GM12865 (cell line): ENCODE data around the gene KAT2A.

Experiments
- DNase-seq: peaks from one replicate; pipeline ENCODE4 v3.0.0; 2010; ENCODE audit warnings: low read depth
- H3K4me3 ChIP-seq: 2 replicates; pipeline ENCODE4 v1.5.1; 2011; ENCODE audit warnings: mild to moderate bottlenecking, low read depth, low read length, control low read depth
- TF ChIP-seq, protein P1 (sequence below): IDR thresholded peaks from 2 replicates; pipeline ENCODE4 v1.5.1; 2011; ENCODE audit warnings: low read length, control low read depth, low read depth, inconsistent platforms; ENCODE audit not compliant: insufficient read depth; ENCODE audit errors: missing control alignments

Gene KAT2A

DNA sequence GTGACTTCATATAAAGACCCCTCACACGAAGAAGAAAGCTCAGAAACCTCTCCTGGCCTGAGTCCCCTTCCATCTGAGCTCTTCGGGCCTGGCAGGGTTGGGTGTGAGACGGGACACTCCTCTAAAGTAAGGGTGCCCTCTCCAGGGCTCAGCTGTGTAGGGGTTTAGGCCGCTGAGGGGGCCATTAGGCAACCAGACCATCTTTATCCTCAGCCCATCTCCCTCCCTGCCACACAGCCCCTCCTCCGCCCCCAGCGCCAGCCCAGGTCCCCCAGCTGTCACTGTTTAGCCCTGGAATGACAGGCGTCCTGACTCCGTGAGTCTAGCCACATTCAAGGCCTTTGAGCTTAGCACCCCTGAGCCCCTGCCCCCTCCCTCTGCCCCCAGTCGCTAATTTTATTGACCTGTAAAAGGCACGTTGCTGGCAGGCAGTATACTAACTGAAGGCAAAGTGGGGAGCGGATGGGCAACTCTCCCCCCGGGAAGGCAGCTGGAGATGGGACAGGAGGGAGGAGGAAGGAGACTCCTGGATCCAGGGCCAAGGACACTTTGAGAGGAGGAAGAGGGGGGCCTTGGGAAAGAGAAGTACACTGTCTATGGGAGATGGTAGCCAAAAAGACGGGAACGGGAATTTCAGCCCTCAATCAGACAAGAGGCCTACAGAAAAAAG is 22.3 kb downstream of the KAT2A start:
- TF ChIP-seq, protein P1, sequence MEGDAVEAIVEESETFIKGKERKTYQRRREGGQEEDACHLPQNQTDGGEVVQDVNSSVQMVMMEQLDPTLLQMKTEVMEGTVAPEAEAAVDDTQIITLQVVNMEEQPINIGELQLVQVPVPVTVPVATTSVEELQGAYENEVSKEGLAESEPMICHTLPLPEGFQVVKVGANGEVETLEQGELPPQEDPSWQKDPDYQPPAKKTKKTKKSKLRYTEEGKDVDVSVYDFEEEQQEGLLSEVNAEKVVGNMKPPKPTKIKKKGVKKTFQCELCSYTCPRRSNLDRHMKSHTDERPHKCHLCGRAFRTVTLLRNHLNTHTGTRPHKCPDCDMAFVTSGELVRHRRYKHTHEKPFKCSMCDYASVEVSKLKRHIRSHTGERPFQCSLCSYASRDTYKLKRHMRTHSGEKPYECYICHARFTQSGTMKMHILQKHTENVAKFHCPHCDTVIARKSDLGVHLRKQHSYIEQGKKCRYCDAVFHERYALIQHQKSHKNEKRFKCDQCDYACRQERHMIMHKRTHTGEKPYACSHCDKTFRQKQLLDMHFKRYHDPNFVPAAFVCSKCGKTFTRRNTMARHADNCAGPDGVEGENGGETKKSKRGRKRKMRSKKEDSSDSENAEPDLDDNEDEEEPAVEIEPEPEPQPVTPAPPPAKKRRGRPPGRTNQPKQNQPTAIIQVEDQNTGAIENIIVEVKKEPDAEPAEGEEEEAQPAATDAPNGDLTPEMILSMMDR = no peak
- DNase-seq = no peak
- H3K4me3 ChIP-seq = no peak overlapping the region

DNA sequence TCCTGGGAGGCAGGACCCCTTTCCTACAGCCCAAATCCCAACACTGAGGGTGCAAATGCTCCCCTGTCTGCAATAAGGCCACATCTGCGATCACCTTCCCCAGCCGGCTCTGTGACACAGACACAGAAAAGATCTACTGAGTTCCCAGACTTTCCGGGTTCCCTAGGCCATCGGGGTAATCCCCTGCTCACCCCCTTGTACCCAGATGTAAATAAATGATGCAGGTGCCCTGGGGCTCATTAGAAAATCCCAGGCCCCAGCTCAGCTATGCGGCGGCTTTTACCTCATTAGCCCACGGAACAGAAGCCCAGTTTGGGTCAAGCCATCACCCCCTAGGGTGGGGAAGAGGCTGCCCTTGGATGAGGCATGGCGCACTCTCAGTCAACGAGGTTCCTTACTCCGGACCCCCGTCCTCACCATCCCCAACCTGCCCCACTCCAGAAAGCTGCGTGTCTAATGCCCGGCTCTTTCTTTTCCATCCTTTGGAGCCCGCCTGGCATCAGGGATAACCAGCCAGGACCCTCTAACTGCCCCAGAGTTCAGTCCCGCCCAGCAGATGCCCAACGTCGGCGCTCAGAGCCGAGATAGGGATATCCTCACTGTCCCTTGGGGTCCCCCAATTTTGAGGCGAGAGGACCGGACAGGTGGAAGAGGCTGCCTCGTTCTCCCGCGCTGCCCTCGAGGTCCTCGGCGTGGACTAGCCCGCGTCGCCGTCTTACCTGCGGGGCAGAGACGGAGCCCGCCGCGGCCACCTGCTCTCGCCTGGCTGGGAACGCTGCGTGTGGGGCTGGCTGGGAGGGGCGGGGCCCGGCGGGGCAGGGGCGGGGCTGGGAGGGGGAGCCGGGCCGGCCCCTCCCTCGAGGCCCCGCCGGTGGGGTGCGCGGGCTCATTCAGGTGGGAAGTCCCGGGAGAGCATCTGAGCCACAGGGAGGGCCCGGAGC is 23.2 kb downstream of the KAT2A start, which contains the start of gene ZNF385C:
Gene ZNF385C (minus strand): TSS at position 783 of the 941 bp plus-strand sequence. CDS start 35,417 bp downstream, outside the sequence.
- DNase-seq = no peak
- TF ChIP-seq, protein P1 = no peak
- H3K4me3 ChIP-seq = no peak within 1 kb of the TSS; the same call in 1 of the 2 replicates

- TF ChIP-seq, protein P1 = no peak
- DNase-seq = no peak
- H3K4me3 ChIP-seq = no peak overlapping the region
Observed at GRCh38 chr17:42096360-42097111, 24.6 kb downstream of the KAT2A start.

- TF ChIP-seq, protein P1 = no peak
- no peak overlapping the region for H3K4me3 ChIP-seq
- no peak for DNase-seq
Observed at GRCh38 chr17:42094375-42095069, 26.6 kb downstream of the KAT2A start.

- no peak for DNase-seq
- TF ChIP-seq, protein P1 = no peak
- no peak overlapping the region for H3K4me3 ChIP-seq
Observed at GRCh38 chr17:42092939-42093338, 28.2 kb downstream of the KAT2A start.
